ENCODE measurements around the gene THSD8. TPM values are rescaled to one million over a fixed set of nuclear protein-coding genes. Genes with fewer than 3 reads are reported as not detected.

The THSD8 gene
- total and polyA plus RNA-seq, 2 donors (not counting 1 experiment from before 2014, with no cell fraction given): not detected

GRCh38 chr19:12782174-12782423, 19.8 kb upstream of the THSD8 start:
- H3K4me3 ChIP-seq (replicated peaks in 1 of 4; ENCODE audit: control extremely low read depth in 1 of 4, insufficient read depth in 1 of 4, low read depth in 3 of 4, low read length in 4 of 4): peak overlapping the region; percentile 33 to 57 (median 46)
- no peaks in the 10 kb centered on the region for H4K20me1 ChIP-seq (ENCODE audit: control insufficient read depth, extremely low read depth, insufficient read depth, low read length)
- peak overlapping the region; percentile 94 for H3K4me2 ChIP-seq (ENCODE audit: extremely low read depth, insufficient read depth, low read length)
- peak overlapping the region; percentile 76 for H3K9ac ChIP-seq (ENCODE audit: insufficient read depth, low read length)
- no peak for DNase-seq (ENCODE audit: low read depth in 2 of 2)
- H3K79me2 ChIP-seq (ENCODE audit: control insufficient read depth, insufficient read depth, low read length): no peaks in the 10 kb centered on the region
- no peaks in the 10 kb centered on the region for H3K9me3 ChIP-seq (ENCODE audit: control insufficient read depth, insufficient read depth, low read depth, low read length)
- H3K4me1 ChIP-seq (ENCODE audit: control insufficient read depth, extremely low read depth, insufficient read depth, low read length): peaks cover 48% of the 10 kb centered on the region
- no peak for TF ChIP-seq EZH2 (IDR thresholded peaks at IDR 0.05; ENCODE audit: low read length, missing control alignments)
- no peak for TF ChIP-seq CTCF (conservative IDR thresholded peaks at IDR 0.05 in 1 of 2, IDR thresholded peaks at IDR 0.05 in 1 of 2; ENCODE audit: low read depth in 1 of 2, low read length in 2 of 2)
- no peaks in the 10 kb centered on the region for H3K27me3 ChIP-seq (ENCODE audit: control insufficient read depth, insufficient read depth, low read length)
- peak overlapping the region; percentile 88 for H3K27ac ChIP-seq (ENCODE audit: insufficient read depth, low read length)
- H3K36me3 ChIP-seq (ENCODE audit: control insufficient read depth, insufficient read depth, low read length): no peaks in the 10 kb centered on the region
- H2AFZ ChIP-seq (ENCODE audit: low read length): peak overlapping the region; percentile 75

- H3K4me3 ChIP-seq (replicated peaks in 1 of 4; ENCODE audit: control extremely low read depth in 1 of 4, insufficient read depth in 1 of 4, low read depth in 3 of 4, low read length in 4 of 4): peak overlapping the region; percentile 39 to 57 (median 46)
- no peaks in the 10 kb centered on the region for H3K36me3 ChIP-seq (ENCODE audit: control insufficient read depth, insufficient read depth, low read length)
- peak overlapping the region; percentile 75 for H2AFZ ChIP-seq (ENCODE audit: low read length)
- peak overlapping the region; percentile 76 for H3K9ac ChIP-seq (ENCODE audit: insufficient read depth, low read length)
- H3K9me3 ChIP-seq (ENCODE audit: control insufficient read depth, insufficient read depth, low read depth, low read length): no peaks in the 10 kb centered on the region
- peaks cover 45% of the 10 kb centered on the region for H3K4me1 ChIP-seq (ENCODE audit: control insufficient read depth, extremely low read depth, insufficient read depth, low read length)
- H4K20me1 ChIP-seq (ENCODE audit: control insufficient read depth, extremely low read depth, insufficient read depth, low read length): no peaks in the 10 kb centered on the region
- H3K27ac ChIP-seq (ENCODE audit: insufficient read depth, low read length): peak overlapping the region; percentile 88
- peak overlapping the region; percentile 94 for H3K4me2 ChIP-seq (ENCODE audit: extremely low read depth, insufficient read depth, low read length)
- H3K27me3 ChIP-seq (ENCODE audit: control insufficient read depth, insufficient read depth, low read length): no peaks in the 10 kb centered on the region
- DNase-seq (ENCODE audit: low read depth in 2 of 2): peak; percentile 83 to 85
- TF ChIP-seq CTCF (conservative IDR thresholded peaks at IDR 0.05 in 1 of 2, IDR thresholded peaks at IDR 0.05 in 1 of 2; ENCODE audit: low read depth in 1 of 2, low read length in 2 of 2) (no peak), EZH2 (IDR thresholded peaks at IDR 0.05; ENCODE audit: low read length, missing control alignments) (no peak)
- no peaks in the 10 kb centered on the region for H3K79me2 ChIP-seq (ENCODE audit: control insufficient read depth, insufficient read depth, low read length)
Observed at GRCh38 chr19:12782424-12783290, 19.2 kb upstream of the THSD8 start.

- Histone ChIP-seq H3K27me3 (ENCODE audit: control insufficient read depth, insufficient read depth, low read length) (no peaks in the 10 kb centered on the region), H3K9me3 (ENCODE audit: control insufficient read depth, insufficient read depth, low read depth, low read length) (no peaks in the 10 kb centered on the region), H3K4me2 (ENCODE audit: extremely low read depth, insufficient read depth, low read length) (peak overlapping the region; percentile 48), H3K36me3 (ENCODE audit: control insufficient read depth, insufficient read depth, low read length) (no peaks in the 10 kb centered on the region), H3K27ac (ENCODE audit: insufficient read depth, low read length) (peak overlapping the region; percentile 88), H3K79me2 (ENCODE audit: control insufficient read depth, insufficient read depth, low read length) (no peaks in the 10 kb centered on the region), H3K4me1 (ENCODE audit: control insufficient read depth, extremely low read depth, insufficient read depth, low read length) (peaks cover 46% of the 10 kb centered on the region), H4K20me1 (ENCODE audit: control insufficient read depth, extremely low read depth, insufficient read depth, low read length) (no peaks in the 10 kb centered on the region), H2AFZ (ENCODE audit: low read length) (no peak overlapping the region), H3K4me3 (replicated peaks in 1 of 4; ENCODE audit: control extremely low read depth in 1 of 4, insufficient read depth in 1 of 4, low read depth in 3 of 4, low read length in 4 of 4) (peak overlapping the region in 1 of 4 experiments; percentile 57), H3K9ac (ENCODE audit: insufficient read depth, low read length) (peak overlapping the region; percentile 76)
- TF ChIP-seq CTCF (conservative IDR thresholded peaks at IDR 0.05 in 1 of 2, IDR thresholded peaks at IDR 0.05 in 1 of 2; ENCODE audit: low read depth in 1 of 2, low read length in 2 of 2): no peak
- TF ChIP-seq EZH2 (IDR thresholded peaks at IDR 0.05; ENCODE audit: low read length, missing control alignments): no peak
- no peak for DNase-seq (ENCODE audit: low read depth in 2 of 2)
Observed at GRCh38 chr19:12783291-12783848, 18.5 kb upstream of the THSD8 start.

Measured in fibroblast of lung (primary cell).